Neural progenitor cell (in vitro differentiated cells): ENCODE data around the gene PPP6R3.

Experiments
- EZH2 ChIP-seq: fragments of 200-600 bp; sonication (generic); IDR thresholded peaks from 2 replicates; pipeline ENCODE4 v1.6.1; 2017; ENCODE audit warnings: antibody characterized with exemption, mild to moderate bottlenecking, moderate library complexity
- EZH2phosphoT487 ChIP-seq: fragments of 200-600 bp; sonication (generic); IDR thresholded peaks from 2 replicates; pipeline ENCODE4 v1.6.1; 2017; ENCODE audit warnings: antibody characterized with exemption
- TF ChIP-seq, protein P1 (sequence below): fragments of 200-600 bp; sonication (generic); IDR thresholded peaks from 2 replicates; pipeline ENCODE4 v1.5.1; 2017; ENCODE audit warnings: antibody characterized with exemption, mild to moderate bottlenecking

DNA sequence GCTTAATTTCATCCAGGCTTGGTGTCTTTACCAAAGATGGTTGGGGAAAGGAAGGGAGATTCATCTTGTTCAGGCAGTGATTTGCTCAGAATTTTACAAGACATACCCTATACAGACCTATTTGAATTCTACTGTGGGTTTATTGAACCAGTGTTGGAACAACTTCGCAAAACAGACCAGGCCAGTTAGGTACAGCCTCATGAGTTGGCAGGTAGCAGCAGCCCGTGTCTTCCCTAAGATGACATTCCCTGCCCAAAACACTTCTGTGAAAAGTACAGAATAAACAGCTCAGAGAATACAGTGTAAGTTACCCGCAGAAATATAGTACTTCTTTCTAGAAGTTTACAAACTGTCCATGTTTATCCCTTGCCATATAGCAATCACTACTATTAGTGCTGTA, 121.3 kb downstream of the PPP6R3 start:
- no peak for TF ChIP-seq EZH2phosphoT487
- TF ChIP-seq, protein P1, sequence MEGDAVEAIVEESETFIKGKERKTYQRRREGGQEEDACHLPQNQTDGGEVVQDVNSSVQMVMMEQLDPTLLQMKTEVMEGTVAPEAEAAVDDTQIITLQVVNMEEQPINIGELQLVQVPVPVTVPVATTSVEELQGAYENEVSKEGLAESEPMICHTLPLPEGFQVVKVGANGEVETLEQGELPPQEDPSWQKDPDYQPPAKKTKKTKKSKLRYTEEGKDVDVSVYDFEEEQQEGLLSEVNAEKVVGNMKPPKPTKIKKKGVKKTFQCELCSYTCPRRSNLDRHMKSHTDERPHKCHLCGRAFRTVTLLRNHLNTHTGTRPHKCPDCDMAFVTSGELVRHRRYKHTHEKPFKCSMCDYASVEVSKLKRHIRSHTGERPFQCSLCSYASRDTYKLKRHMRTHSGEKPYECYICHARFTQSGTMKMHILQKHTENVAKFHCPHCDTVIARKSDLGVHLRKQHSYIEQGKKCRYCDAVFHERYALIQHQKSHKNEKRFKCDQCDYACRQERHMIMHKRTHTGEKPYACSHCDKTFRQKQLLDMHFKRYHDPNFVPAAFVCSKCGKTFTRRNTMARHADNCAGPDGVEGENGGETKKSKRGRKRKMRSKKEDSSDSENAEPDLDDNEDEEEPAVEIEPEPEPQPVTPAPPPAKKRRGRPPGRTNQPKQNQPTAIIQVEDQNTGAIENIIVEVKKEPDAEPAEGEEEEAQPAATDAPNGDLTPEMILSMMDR: no peak
- TF ChIP-seq EZH2: no peak
